ENCODE measurements around the gene BMPR1A.
"Not testable (repeated sequence)": the region's sequence is repeated elsewhere in the genome, so short reads cannot be mapped to it uniquely, and the experiment has no call there.

BMPR1A gene

DNA sequence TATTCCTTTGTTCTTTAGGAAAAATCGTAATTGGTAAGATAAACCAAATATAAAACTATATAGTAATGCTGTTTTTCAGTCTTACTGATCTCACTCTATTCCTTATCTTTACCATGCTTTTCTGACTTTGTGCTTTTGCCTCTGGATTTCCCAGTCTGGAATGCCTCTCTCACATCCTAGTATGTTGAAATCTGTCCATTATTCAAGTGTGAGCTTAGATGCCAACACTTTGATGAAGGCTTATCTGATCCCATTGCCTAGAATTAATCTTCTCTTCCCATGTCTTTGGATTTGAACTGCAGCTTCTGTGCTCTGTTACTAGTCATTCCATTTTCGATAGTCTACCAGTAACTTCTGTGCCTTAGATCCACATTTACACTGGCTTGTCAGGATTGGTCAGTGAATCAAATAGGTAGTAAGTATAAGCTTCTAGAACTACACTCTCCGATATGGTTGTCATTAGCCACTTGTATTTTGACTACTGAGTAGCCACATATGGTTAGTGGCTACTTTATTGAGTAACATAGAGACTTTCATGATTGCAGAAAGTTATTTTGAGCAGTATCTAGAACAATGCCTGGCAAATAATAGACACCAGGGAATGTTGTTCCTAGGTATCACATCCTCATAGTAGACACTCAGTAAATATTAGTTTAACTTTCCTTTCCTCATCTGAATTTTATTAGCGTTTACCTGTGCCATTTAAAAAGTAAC is 92.9 kb downstream of the BMPR1A start:
- H3K9me3 ChIP-seq (ENCODE audit: control insufficient read depth, low read length), result no peaks in the 10 kb centered on the region
- no peak overlapping the region for H3K9ac ChIP-seq
- H3K4me3 ChIP-seq (ENCODE audit: low read depth, low read length), result no peak overlapping the region
- no peak overlapping the region for H3K4me2 ChIP-seq (ENCODE audit: low read length)
- H3K4me1 ChIP-seq, result no peaks in the 10 kb centered on the region
- TF ChIP-seq CTCF (IDR thresholded peaks at IDR 0.05), result no peak
- no peak overlapping the region for H3K27ac ChIP-seq
- no peaks in the 10 kb centered on the region for H3K27me3 ChIP-seq (ENCODE audit: control insufficient read depth, insufficient read depth, low read length)
- no peak overlapping the region for H2AFZ ChIP-seq
- no peaks in the 10 kb centered on the region for H3K79me2 ChIP-seq
- H3K36me3 ChIP-seq (ENCODE audit: control insufficient read depth, insufficient read depth, low read length), result no peaks in the 10 kb centered on the region

GRCh38 chr10:86850481-86850880 is 94.1 kb downstream of the BMPR1A start:
- TF ChIP-seq CTCF (IDR thresholded peaks at IDR 0.05), result no peak
- H3K9me3 ChIP-seq (ENCODE audit: control insufficient read depth, low read length), result no peaks in the 10 kb centered on the region
- H3K4me2 ChIP-seq (ENCODE audit: low read length), result no peak overlapping the region
- H3K9ac ChIP-seq, result no peak overlapping the region
- H3K79me2 ChIP-seq, result no peaks in the 10 kb centered on the region
- no peak overlapping the region for H2AFZ ChIP-seq
- no peak overlapping the region for H3K27ac ChIP-seq
- H3K27me3 ChIP-seq (ENCODE audit: control insufficient read depth, insufficient read depth, low read length), result no peaks in the 10 kb centered on the region
- H3K4me1 ChIP-seq, result no peaks in the 10 kb centered on the region
- no peaks in the 10 kb centered on the region for H3K36me3 ChIP-seq (ENCODE audit: control insufficient read depth, insufficient read depth, low read length)
- no peak overlapping the region for H3K4me3 ChIP-seq (ENCODE audit: low read depth, low read length)

- Histone ChIP-seq H3K36me3 (ENCODE audit: control insufficient read depth, insufficient read depth, low read length) (no peaks in the 10 kb centered on the region), H3K79me2 (no peaks in the 10 kb centered on the region), H3K4me3 (ENCODE audit: low read depth, low read length) (no peak overlapping the region), H3K9ac (no peak overlapping the region), H3K9me3 (ENCODE audit: control insufficient read depth, low read length) (no peaks in the 10 kb centered on the region), H2AFZ (no peak overlapping the region), H3K27me3 (ENCODE audit: control insufficient read depth, insufficient read depth, low read length) (no peaks in the 10 kb centered on the region), H3K4me2 (ENCODE audit: low read length) (no peak overlapping the region), H3K4me1 (no peaks in the 10 kb centered on the region), H3K27ac (no peak overlapping the region)
- TF ChIP-seq CTCF (IDR thresholded peaks at IDR 0.05), result no peak
These were observed 95.1 kb downstream of the BMPR1A start for GRCh38 chr10:86851328-86852207.

DNA sequence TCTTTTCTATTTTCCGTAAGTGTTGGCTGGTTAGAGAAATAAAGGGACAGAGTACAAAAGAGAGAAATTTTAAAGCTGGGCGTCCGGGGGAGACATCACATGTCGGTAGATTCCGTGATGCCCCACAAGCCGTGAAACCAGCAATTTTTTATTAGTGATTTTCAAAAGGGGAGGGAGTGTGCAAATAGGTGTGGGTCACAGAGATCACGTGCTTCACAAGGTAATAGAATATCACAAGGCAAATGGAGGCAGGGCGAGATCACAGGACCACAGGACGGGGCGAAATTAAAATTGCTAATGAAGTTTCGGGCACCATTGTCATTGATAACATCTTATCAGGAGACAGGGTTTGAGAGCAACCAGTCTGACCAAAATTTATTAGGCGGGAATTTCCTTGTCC is 97.2 kb downstream of the BMPR1A start:
- not testable (repeated sequence) for H3K27me3 ChIP-seq (ENCODE audit: control insufficient read depth, insufficient read depth, low read length); H3K27ac ChIP-seq; H2AFZ ChIP-seq; H3K4me1 ChIP-seq; H3K36me3 ChIP-seq (ENCODE audit: control insufficient read depth, insufficient read depth, low read length); H3K9me3 ChIP-seq (ENCODE audit: control insufficient read depth, low read length); H3K79me2 ChIP-seq; H3K4me2 ChIP-seq (ENCODE audit: low read length); H3K9ac ChIP-seq; H3K4me3 ChIP-seq (ENCODE audit: low read depth, low read length)

DNA sequence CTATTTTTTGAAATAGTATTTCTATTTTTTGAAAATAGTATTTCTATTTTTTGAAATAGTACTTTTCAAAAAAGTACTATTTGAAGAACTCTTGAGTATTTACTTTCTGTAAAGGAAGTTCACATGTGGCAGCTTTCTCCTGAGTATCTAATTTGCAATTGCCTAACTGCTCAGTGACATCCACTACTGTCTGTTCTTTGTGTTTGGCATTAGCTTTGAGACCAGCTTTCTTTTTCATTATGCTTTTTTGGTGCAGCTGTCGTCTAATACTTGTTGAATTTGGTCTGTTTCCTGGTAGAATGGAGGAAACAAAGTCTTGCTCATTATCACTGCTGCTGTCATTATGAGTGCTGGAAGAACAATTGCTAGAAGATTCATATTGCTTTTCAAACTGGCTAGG is 99.1 kb downstream of the BMPR1A start:
- H3K4me3 ChIP-seq (ENCODE audit: low read depth, low read length), result no peak overlapping the region
- no peaks in the 10 kb centered on the region for H3K4me1 ChIP-seq
- H3K9ac ChIP-seq, result no peak overlapping the region
- H3K79me2 ChIP-seq, result no peaks in the 10 kb centered on the region
- H3K27ac ChIP-seq, result no peak overlapping the region
- H2AFZ ChIP-seq, result no peak overlapping the region
- no peak for TF ChIP-seq CTCF (IDR thresholded peaks at IDR 0.05)
- no peaks in the 10 kb centered on the region for H3K9me3 ChIP-seq (ENCODE audit: control insufficient read depth, low read length)
- no peak overlapping the region for H3K4me2 ChIP-seq (ENCODE audit: low read length)
- no peaks in the 10 kb centered on the region for H3K36me3 ChIP-seq (ENCODE audit: control insufficient read depth, insufficient read depth, low read length)
- no peaks in the 10 kb centered on the region for H3K27me3 ChIP-seq (ENCODE audit: control insufficient read depth, insufficient read depth, low read length)

Measured in parathyroid adenoma (tissue), 2 donors.